ENCODE measurements around the gene INTS2. TPM values are rescaled to one million over a fixed set of nuclear protein-coding genes. Genes with fewer than 3 reads are reported as not detected.

Gene INTS2
- total RNA-seq, 1 donor from 2014 or later: 41.6 TPM

GRCh38 chr17:61847659-61848058 is 80.1 kb downstream of the INTS2 start:
- no peak overlapping the region for H3K27ac ChIP-seq
- no peak overlapping the region for H3K4me3 Mint-ChIP-seq
- DNase-seq (ENCODE audit: low spot score): no peak
- H3K36me3 ChIP-seq: peaks cover 45% of the 10 kb centered on the region
- H4K20me1 ChIP-seq (ENCODE audit: low read depth): no peaks in the 10 kb centered on the region
- no peak overlapping the region for H3K27ac Mint-ChIP-seq
- peaks cover 22% of the 10 kb centered on the region for H3K79me2 ChIP-seq (ENCODE audit: low read depth)
- H3K4me3 ChIP-seq: no peak overlapping the region
- H3K27me3 ChIP-seq: no peaks in the 10 kb centered on the region
- TF ChIP-seq EZH2phosphoT487 (IDR thresholded peaks at IDR 0.05): no peak
- no peak overlapping the region for H3K9ac ChIP-seq
- H3K4me1 ChIP-seq: no peaks in the 10 kb centered on the region
- no peaks in the 10 kb centered on the region for H3K9me3 ChIP-seq (ENCODE audit: low read depth)
- no peak overlapping the region for H2AFZ ChIP-seq (replicated peaks)
- H3K27me3 Mint-ChIP-seq (ENCODE audit: insufficient read depth, low read depth): no peaks in the 10 kb centered on the region
- no peaks in the 10 kb centered on the region for H3K9me3 Mint-ChIP-seq
- H3K4me1 Mint-ChIP-seq: no peaks in the 10 kb centered on the region
- H3K4me2 ChIP-seq: no peak overlapping the region
- H3K36me3 Mint-ChIP-seq: peaks cover 38% of the 10 kb centered on the region
- H3F3A ChIP-seq (ENCODE audit: low read depth): no peaks in the 10 kb centered on the region

- Histone ChIP-seq H3K4me1 (no peaks in the 10 kb centered on the region), H3K79me2 (ENCODE audit: low read depth) (peaks cover 18% of the 10 kb centered on the region), H4K20me1 (ENCODE audit: low read depth) (no peaks in the 10 kb centered on the region), H3K9me3 (ENCODE audit: low read depth) (no peaks in the 10 kb centered on the region), H2AFZ (replicated peaks) (no peak overlapping the region), H3F3A (ENCODE audit: low read depth) (no peaks in the 10 kb centered on the region), H3K9ac (no peak overlapping the region), H3K27me3 (no peaks in the 10 kb centered on the region), H3K36me3 (peaks cover 49% of the 10 kb centered on the region), H3K27ac (no peak overlapping the region), H3K4me2 (no peak overlapping the region), H3K4me3 (no peak overlapping the region)
- TF ChIP-seq CTCF (IDR thresholded peaks at IDR 0.05): no peak
- no peak for TF ChIP-seq EZH2phosphoT487 (IDR thresholded peaks at IDR 0.05)
- no peak for TF ChIP-seq EZH2 (IDR thresholded peaks at IDR 0.05)
- Mint-ChIP-seq H3K9me3 (no peaks in the 10 kb centered on the region), H3K36me3 (peaks cover 36% of the 10 kb centered on the region), H3K27me3 (ENCODE audit: insufficient read depth, low read depth) (no peaks in the 10 kb centered on the region), H3K4me3 (no peak overlapping the region), H3K4me1 (no peaks in the 10 kb centered on the region), H3K27ac (no peak overlapping the region)
- no peak for DNase-seq (ENCODE audit: low spot score)
These were observed 80.9 kb downstream of the INTS2 start for GRCh38 chr17:61846761-61847375.

GRCh38 chr17:61846088-61846487 is 81.7 kb downstream of the INTS2 start:
- H3K4me2 ChIP-seq: no peak overlapping the region
- TF ChIP-seq EZH2 (IDR thresholded peaks at IDR 0.05): no peak
- TF ChIP-seq EZH2phosphoT487 (IDR thresholded peaks at IDR 0.05): no peak
- no peak for TF ChIP-seq CTCF (IDR thresholded peaks at IDR 0.05)
- Mint-ChIP-seq H3K36me3 (peaks cover 35% of the 10 kb centered on the region), H3K27ac (no peak overlapping the region), H3K4me3 (no peak overlapping the region), H3K27me3 (ENCODE audit: insufficient read depth, low read depth) (no peaks in the 10 kb centered on the region), H3K4me1 (no peaks in the 10 kb centered on the region), H3K9me3 (no peaks in the 10 kb centered on the region)
- H3K4me1 ChIP-seq: no peaks in the 10 kb centered on the region
- H3K27me3 ChIP-seq: no peaks in the 10 kb centered on the region
- no peaks in the 10 kb centered on the region for H3K9me3 ChIP-seq (ENCODE audit: low read depth)
- H3K27ac ChIP-seq: no peak overlapping the region
- H3F3A ChIP-seq (ENCODE audit: low read depth): no peaks in the 10 kb centered on the region
- peaks cover 49% of the 10 kb centered on the region for H3K36me3 ChIP-seq
- peaks cover 2% of the 10 kb centered on the region for H4K20me1 ChIP-seq (ENCODE audit: low read depth)
- no peak overlapping the region for H3K4me3 ChIP-seq
- no peak overlapping the region for H3K9ac ChIP-seq
- no peak overlapping the region for H2AFZ ChIP-seq (replicated peaks)
- H3K79me2 ChIP-seq (ENCODE audit: low read depth): peaks cover 10% of the 10 kb centered on the region
- no peak for DNase-seq (ENCODE audit: low spot score)

- H3K9me3 Mint-ChIP-seq: no peaks in the 10 kb centered on the region
These were observed 84.3 kb downstream of the INTS2 start for GRCh38 chr17:61843435-61843834.

More at GRCh38 chr17:61843435-61843834, 84.3 kb downstream of the INTS2 start:
- Histone ChIP-seq H3K9ac (no peak overlapping the region), H3K79me2 (ENCODE audit: low read depth) (no peaks in the 10 kb centered on the region), H3K4me1 (no peaks in the 10 kb centered on the region), H3K27me3 (no peaks in the 10 kb centered on the region), H2AFZ (replicated peaks) (no peak overlapping the region), H3K36me3 (peaks cover 38% of the 10 kb centered on the region), H3K4me2 (no peak overlapping the region), H3K27ac (no peak overlapping the region), H3F3A (ENCODE audit: low read depth) (no peaks in the 10 kb centered on the region), H3K9me3 (ENCODE audit: low read depth) (no peaks in the 10 kb centered on the region), H4K20me1 (ENCODE audit: low read depth) (peaks cover 8% of the 10 kb centered on the region), H3K4me3 (no peak overlapping the region)
- no peaks in the 10 kb centered on the region for H3K27me3 Mint-ChIP-seq (ENCODE audit: insufficient read depth, low read depth)
- no peak for DNase-seq (ENCODE audit: low spot score)
- H3K4me3 Mint-ChIP-seq: no peak overlapping the region
- peaks cover 35% of the 10 kb centered on the region for H3K36me3 Mint-ChIP-seq
- H3K27ac Mint-ChIP-seq: no peak overlapping the region
- no peaks in the 10 kb centered on the region for H3K4me1 Mint-ChIP-seq
- no peak for TF ChIP-seq CTCF (IDR thresholded peaks at IDR 0.05)
- TF ChIP-seq EZH2phosphoT487 (IDR thresholded peaks at IDR 0.05): no peak
- TF ChIP-seq EZH2 (IDR thresholded peaks at IDR 0.05): no peak
